Stomach (tissue), 4 donors: ENCODE results near the gene SCYGR7.

Experiments
- CTCF ChIP-seq, 7 experiments: fragments of 450-650 bp in 4 of 7; fragments of 200-600 bp in 3 of 7; sonication (generic) in 3 of 7; IDR thresholded peaks; one replicate each; pipeline ENCODE4 v1.5.1; 2016 to 2019; ENCODE audit warnings: antibody characterized with exemption in 7 of 7, control low read depth in 2 of 7, mild to moderate bottlenecking in 1 of 7
- POLR2AphosphoS5 ChIP-seq, 3 donors: sonication (generic); formaldehyde crosslinking; IDR thresholded peaks; one replicate each; pipeline ENCODE4 v1.6.1; 2016; ENCODE audit warnings: antibody characterized with exemption in 3 of 3

- TF ChIP-seq POLR2AphosphoS5 (IDR thresholded peaks at IDR 0.05) = peak in 1 of 3 donors; percentile 66
- peak in 5 of 7 experiments; percentile 80 to 88 (median 82) for TF ChIP-seq CTCF (IDR thresholded peaks at IDR 0.05)
These were observed 38.3 kb downstream of the SCYGR7 start for GRCh38 chr2:227766373-227766883.
